ENCODE measurements around the gene SMIM36. TPM values are rescaled to one million over a fixed set of nuclear protein-coding genes. Genes with fewer than 3 reads are reported as not detected.
A peak's percentile ranks its signal among the peaks of the same experiment; 100 is the strongest.

SMIM36 gene
- total and polyA plus RNA-seq, 8 donors, result 0.09 TPM; not detected in 7

DNA sequence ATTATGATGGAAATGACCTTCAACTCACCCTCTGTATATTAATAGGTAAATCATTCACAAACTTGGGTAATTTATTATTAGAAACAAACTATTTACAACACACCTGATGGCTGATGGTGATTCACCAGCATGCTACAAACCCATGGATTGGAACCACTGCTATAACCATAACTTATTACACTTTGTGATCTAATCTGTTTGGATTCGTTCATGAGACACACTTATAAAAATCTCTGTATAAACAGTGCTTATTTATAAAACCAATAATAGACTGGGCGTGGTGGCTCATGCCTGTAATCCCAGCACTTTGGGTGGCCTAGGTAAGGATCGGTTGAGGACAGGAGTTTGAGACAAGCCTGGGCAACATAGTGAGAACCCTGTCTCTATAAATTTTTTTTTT is 16.0 kb downstream of the SMIM36 start:
- H3K27ac ChIP-seq, result peak overlapping the region in 1 of 4 donors; percentile 29
- no peaks in the 10 kb centered on the region for H3K4me1 ChIP-seq
- ATAC-seq, result peak in 3 of 4 donors; percentile 43 to 67 (median 55)
- 39 to 48% methylated on average over 3 of the region's 3 CpGs for WGBS, 2 donors
- no peaks in the 10 kb centered on the region for H3K36me3 ChIP-seq
- no peak overlapping the region for H3K4me3 ChIP-seq
- no peaks in the 10 kb centered on the region for H3K27me3 ChIP-seq
- TF ChIP-seq CTCF (IDR thresholded peaks at IDR 0.05), result no peak
- H3K9me3 ChIP-seq, result no peaks in the 10 kb centered on the region
- no peak for DNase-seq
- intact Hi-C loops (cut with DNase I), result no loop called here
- no peak for FAIRE-seq

DNA sequence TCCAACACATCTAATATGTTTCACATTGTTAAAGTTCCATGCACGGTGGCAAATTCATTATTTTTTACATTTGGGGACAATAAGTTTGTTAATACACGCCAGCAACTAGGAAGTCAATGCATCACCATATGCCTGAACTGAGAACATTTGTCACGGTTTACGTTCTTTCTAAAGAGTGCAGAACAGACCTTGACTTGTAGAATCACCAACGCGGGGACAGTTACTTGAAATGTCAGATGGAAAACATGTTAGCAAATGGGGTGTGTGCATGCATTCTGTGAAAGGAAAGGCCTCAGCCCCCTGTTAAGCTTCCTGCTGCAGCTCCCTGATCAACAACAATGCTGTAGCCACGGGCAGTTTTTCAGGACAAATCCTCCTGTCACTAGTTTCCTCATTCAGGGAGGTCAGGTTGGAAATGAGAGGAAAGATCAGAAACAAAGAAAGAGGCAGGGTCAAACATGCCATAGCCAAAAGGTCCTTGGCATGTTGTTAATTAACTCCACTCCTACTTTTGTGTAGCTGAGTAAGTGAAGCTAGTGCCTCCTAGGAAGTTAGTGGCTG is 18.4 kb downstream of the SMIM36 start:
- Histone ChIP-seq H3K4me1 (no peaks in the 10 kb centered on the region), H3K9me3 (no peaks in the 10 kb centered on the region), H3K36me3 (no peaks in the 10 kb centered on the region), H3K4me3 (no peak overlapping the region), H3K27ac (peak overlapping the region in 1 of 4 donors; percentile 28), H3K27me3 (no peaks in the 10 kb centered on the region)
- DNase-seq (no peak), FAIRE-seq (no peak), ATAC-seq (no peak)
- intact Hi-C loops (cut with DNase I), result no loop called here
- TF ChIP-seq CTCF (IDR thresholded peaks at IDR 0.05), result no peak
- 51 to 52% methylated on average over 7 of the region's 7 CpGs for WGBS, 2 donors

DNA sequence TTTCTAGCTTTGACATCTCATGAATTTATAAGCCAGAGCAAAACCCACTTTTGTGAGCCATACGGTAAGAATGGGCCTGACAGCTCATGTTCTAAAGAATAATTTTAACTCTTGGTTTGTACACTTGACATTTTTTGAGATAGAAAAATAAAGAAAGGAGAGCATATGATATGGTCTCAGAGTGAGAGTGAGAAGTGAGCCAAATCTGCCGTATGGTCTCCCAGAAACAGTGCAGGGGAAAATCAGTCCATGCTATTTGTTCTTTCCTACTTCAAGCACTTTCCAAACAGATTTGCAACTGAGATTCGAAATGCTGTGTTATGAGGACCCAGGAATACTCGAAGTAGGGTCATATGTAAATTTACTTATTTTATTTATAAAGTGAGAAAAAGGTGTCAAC is 20.9 kb downstream of the SMIM36 start:
- DNase-seq (no peak), ATAC-seq (no peak), FAIRE-seq (no peak)
- H3K36me3 ChIP-seq, result no peaks in the 10 kb centered on the region
- no peaks in the 10 kb centered on the region for H3K4me1 ChIP-seq
- TF ChIP-seq CTCF (IDR thresholded peaks at IDR 0.05), result no peak
- no peak overlapping the region for H3K4me3 ChIP-seq
- intact Hi-C loops (cut with DNase I), result no loop called here
- H3K27ac ChIP-seq, result no peak overlapping the region
- no peaks in the 10 kb centered on the region for H3K9me3 ChIP-seq
- no peaks in the 10 kb centered on the region for H3K27me3 ChIP-seq
- 56 to 67% methylated on average over 4 of the region's 4 CpGs for WGBS, 2 donors

- no peaks in the 10 kb centered on the region for H3K27me3 ChIP-seq
- H3K4me1 ChIP-seq, result no peaks in the 10 kb centered on the region
- no peak for ATAC-seq
- H3K36me3 ChIP-seq, result no peaks in the 10 kb centered on the region
- no peak for TF ChIP-seq CTCF (IDR thresholded peaks at IDR 0.05)
- no peak for FAIRE-seq
- intact Hi-C loops (cut with DNase I), result no loop called here
- H3K27ac ChIP-seq, result no peak overlapping the region
- DNase-seq, result no peak
- no peak overlapping the region for H3K4me3 ChIP-seq
- H3K9me3 ChIP-seq, result no peaks in the 10 kb centered on the region
- 74 to 78% methylated on average over 7 of the region's 7 CpGs for WGBS, 2 donors
Observed at GRCh38 chr17:55487695-55488432, 23.4 kb downstream of the SMIM36 start.

DNA sequence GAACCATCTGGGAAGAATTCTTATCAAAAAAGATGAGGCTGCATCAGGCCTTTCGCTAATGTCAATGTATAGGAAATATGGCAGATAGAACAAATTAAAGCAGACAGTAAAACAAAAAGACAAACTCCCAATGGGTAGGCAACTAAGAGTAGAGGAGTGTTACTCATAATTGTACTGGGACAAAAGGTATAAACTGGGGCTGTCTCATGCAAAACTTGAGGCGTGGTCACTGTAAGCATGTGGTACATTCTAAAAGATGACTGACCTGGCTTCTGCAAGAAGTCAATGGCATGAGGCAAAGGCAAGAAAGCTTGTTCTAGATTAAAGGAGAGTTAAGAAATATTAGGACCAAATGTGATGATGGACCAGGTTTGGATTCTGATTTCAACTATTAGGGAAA is 26.7 kb downstream of the SMIM36 start:
- H3K9me3 ChIP-seq, result no peaks in the 10 kb centered on the region
- H3K27ac ChIP-seq, result no peak overlapping the region
- no peak for ATAC-seq
- 89 to 90% methylated on average over 2 of the region's 2 CpGs for WGBS, 2 donors
- H3K4me1 ChIP-seq, result no peaks in the 10 kb centered on the region
- no peak for FAIRE-seq
- no peaks in the 10 kb centered on the region for H3K36me3 ChIP-seq
- no peak for DNase-seq
- no peak for TF ChIP-seq CTCF (IDR thresholded peaks at IDR 0.05)
- no peaks in the 10 kb centered on the region for H3K27me3 ChIP-seq
- intact Hi-C loops (cut with DNase I), result no loop called here
- H3K4me3 ChIP-seq, result no peak overlapping the region

All from pancreas (tissue), 10 donors.